ENCODE data around the gene METTL15.

DNA sequence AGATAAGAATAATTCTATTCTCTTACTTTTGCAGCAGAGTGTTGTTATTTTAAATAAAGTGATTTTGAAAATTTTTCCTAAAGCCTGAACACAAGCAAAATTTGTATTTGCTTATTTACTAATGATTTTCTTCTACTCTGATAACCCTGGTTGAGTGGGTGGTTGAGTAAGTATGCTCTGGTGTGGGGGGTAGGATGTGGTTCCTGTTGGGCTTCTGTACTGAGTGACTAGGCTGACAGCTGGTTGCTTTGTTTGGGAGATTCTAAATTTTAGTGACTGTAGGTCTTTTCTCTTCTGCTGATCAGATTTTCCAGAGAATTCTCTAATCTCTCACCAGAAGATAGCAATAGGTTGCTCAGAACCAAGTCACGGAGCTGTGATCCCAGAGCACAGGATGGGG lies 61.6 kb downstream of the METTL15 start:
- TF ChIP-seq, protein P1, sequence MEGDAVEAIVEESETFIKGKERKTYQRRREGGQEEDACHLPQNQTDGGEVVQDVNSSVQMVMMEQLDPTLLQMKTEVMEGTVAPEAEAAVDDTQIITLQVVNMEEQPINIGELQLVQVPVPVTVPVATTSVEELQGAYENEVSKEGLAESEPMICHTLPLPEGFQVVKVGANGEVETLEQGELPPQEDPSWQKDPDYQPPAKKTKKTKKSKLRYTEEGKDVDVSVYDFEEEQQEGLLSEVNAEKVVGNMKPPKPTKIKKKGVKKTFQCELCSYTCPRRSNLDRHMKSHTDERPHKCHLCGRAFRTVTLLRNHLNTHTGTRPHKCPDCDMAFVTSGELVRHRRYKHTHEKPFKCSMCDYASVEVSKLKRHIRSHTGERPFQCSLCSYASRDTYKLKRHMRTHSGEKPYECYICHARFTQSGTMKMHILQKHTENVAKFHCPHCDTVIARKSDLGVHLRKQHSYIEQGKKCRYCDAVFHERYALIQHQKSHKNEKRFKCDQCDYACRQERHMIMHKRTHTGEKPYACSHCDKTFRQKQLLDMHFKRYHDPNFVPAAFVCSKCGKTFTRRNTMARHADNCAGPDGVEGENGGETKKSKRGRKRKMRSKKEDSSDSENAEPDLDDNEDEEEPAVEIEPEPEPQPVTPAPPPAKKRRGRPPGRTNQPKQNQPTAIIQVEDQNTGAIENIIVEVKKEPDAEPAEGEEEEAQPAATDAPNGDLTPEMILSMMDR (IDR thresholded peaks at IDR 0.05) = no peak
- TF ChIP-seq POLR2A (IDR thresholded peaks at IDR 0.05) = no peak
